ENCODE data around the gene GUCY1A2.

DNA sequence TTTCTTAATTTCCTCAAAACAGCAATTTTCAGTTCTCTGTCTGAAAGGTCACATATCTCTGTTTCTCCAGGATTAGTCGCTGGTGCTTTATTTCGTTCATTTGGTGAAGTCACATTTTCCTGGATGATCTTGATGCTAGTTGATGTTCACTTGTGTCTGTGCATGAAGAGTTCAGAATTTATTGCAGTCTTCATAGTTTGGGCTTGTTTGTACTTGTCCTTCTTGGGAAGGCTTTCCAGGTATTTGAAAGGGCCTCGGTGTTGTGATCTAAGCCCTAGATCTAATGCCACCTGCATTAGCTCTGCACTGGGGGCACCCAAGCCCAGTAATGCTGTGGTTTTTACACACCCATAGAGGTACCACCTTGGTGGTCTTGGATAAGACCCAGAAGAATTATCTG lies 228.9 kb downstream of the GUCY1A2 start:
- TF ChIP-seq, protein P1, sequence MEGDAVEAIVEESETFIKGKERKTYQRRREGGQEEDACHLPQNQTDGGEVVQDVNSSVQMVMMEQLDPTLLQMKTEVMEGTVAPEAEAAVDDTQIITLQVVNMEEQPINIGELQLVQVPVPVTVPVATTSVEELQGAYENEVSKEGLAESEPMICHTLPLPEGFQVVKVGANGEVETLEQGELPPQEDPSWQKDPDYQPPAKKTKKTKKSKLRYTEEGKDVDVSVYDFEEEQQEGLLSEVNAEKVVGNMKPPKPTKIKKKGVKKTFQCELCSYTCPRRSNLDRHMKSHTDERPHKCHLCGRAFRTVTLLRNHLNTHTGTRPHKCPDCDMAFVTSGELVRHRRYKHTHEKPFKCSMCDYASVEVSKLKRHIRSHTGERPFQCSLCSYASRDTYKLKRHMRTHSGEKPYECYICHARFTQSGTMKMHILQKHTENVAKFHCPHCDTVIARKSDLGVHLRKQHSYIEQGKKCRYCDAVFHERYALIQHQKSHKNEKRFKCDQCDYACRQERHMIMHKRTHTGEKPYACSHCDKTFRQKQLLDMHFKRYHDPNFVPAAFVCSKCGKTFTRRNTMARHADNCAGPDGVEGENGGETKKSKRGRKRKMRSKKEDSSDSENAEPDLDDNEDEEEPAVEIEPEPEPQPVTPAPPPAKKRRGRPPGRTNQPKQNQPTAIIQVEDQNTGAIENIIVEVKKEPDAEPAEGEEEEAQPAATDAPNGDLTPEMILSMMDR (IDR thresholded peaks at IDR 0.05) = no peak
- TF ChIP-seq POLR2A (IDR thresholded peaks at IDR 0.05) = no peak
